Activated CD4-positive, alpha-beta T cell treated with anti-CD3 and anti-CD28 coated beads, Interleukin-2, amount 50 U/mL, for 16 hours (primary cell): ENCODE results near the gene MIDN.
"Not testable (repeated sequence)": the region's sequence is repeated elsewhere in the genome, so short reads cannot be mapped to it uniquely, and the experiment has no call there.

Experiments
- DNase-seq: peaks from one replicate; pipeline ENCODE4 v3.0.0-alpha.2; 2020

MIDN gene

DNA sequence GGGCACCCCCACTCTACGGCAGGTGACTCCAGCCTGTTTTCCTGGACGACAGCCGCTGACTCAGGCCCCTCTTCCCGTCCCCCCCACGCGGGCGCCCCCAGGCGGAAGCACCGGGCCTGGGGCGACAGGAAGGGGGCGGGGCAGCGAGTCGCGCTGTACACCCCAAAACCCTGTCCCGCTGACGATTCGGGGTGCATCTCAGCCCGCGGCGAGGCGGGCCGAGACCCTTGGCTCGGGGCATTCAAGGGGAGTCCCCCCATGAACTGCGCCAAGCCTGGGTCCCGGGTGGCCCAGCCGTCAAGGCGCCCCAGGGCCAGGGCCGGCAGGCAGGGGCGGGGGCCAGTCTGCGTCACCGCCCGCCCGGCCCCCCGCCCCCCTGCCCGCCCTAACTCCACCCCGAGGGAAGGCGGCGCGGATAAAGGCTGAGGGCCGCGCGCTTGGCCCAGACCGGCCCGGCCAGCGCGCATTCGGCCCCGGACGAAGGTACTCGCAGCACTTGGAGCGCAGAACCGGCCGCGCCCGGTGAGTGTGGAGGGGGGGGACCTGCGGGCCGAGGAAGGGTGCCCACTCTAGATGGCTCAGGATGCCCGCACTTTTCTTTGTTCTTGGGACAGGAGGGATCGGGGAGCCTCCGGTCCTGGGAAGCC, at the start of gene MIDN:
MIDN (plus strand) TSS at position 445 of the 647 bp plus-strand sequence. CDS start 1,714 bp downstream, outside the sequence.
- peak; percentile 72 for DNase-seq

DNA sequence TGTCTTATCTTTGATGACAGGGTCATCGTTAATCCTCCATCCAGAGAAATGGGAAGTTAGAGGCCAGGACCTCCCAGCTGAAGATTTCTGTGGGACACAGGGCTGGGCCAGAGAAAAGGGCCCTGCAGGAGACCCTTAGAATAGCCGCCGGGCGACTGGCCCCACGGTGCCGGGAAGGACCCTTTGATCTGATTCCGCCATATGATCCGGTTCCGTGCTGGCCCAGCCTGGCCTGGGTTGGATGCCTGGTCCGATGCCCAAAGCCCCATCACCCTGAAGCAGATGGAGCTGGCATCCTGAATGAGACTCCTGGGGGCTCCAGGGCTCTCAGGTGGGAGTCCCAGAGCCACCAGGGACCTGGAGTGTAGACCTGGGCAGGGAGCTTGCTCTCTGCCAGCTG, 48.9 kb upstream of the MIDN start:
- DNase-seq: no peak

DNA sequence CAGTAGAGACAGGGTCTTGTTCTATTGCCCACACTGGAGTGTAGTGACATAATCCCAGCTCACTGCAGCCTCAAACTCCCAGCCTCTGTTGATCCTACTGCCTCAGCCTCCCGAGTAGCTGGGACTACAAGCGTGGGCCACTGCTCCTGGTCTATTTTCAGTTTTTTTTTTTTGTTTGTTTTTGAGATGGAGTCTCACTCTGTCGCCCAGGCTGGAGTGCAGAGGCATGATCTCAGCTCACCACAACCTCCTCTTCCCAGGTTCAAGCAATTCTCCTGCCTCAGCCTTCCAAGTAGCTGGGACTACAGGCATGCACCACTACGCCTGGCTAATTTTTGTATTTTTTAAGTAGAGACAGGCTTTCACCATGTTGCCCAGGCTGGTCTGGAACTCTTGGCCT, 47.8 kb upstream of the MIDN start:
- DNase-seq: not testable (repeated sequence)

DNA sequence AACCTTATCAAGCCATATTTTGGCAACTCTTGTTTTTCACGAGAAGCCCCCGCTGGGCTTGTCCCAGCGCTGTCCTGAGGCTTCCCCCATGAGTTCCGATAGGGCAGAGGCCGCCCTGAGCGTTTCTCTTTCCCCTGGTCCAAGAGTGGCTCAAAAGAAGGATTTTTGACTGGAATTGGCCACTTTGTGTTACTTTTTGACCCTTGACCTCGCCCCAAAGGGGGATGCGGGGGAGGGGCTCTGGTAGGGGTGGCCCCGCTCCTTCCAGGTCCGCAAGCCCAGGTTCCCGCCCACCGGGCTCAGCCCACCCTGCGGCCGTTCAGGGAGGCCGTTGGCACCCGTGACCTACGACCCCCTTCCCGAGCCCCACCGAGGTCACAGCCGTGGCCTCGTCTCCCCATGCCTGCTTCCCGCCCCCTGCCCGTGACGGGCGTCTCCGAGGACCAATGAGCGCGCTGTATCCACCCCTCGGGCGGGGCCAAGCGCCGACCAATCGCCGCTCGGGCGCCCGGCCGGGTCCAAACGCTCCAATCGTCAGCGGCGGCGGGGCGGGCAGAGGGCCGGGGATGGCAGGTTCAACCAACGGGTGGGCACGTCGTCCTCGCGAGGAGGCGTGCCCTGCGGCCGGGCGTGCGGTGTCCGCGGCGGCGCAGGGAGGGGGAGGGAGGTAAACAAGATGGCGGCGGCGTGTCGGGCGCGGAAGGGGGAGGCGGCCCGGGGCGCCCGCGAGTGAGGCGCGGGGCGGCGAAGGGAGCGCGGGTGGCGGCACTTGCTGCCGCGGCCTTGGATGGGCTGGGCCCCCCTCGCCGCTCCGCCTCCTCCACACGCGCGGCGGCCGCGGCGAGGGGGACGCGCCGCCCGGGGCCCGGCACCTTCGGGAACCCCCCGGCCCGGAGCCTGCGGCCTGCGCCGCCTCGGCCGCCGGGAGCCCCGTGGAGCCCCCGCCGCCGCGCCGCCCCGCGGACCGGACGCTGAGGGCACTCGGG, 43.0 kb upstream of the MIDN start, which contains the start of gene STK11:
STK11 (plus strand) TSS at position 665 of the 986 bp plus-strand sequence. CDS start 1,136 bp downstream, outside the sequence.
- peak; percentile 99 for DNase-seq

DNA sequence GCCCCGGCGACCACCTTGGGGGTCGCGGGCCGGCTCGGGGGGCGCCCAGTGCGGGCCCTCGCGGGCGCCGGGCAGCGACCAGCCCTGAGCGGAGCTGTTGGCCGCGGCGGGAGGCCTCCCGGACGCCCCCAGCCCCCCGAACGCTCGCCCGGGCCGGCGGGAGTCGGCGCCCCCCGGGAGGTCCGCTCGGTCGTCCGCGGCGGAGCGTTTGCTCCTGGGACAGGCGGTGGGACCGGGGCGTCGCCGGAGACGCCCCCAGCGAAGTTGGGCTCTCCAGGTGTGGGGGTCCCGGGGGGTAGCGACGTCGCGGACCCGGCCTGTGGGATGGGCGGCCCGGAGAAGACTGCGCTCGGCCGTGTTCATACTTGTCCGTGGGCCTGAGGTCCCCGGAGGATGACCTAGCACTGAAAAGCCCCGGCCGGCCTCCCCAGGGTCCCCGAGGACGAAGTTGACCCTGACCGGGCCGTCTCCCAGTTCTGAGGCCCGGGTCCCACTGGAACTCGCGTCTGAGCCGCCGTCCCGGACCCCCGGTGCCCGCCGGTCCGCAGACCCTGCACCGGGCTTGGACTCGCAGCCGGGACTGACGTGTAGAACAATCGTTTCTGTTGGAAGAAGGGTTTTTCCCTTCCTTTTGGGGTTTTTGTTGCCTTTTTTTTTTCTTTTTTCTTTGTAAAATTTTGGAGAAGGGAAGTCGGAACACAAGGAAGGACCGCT, 42.1 kb upstream of the MIDN start:
- no peak for DNase-seq

DNA sequence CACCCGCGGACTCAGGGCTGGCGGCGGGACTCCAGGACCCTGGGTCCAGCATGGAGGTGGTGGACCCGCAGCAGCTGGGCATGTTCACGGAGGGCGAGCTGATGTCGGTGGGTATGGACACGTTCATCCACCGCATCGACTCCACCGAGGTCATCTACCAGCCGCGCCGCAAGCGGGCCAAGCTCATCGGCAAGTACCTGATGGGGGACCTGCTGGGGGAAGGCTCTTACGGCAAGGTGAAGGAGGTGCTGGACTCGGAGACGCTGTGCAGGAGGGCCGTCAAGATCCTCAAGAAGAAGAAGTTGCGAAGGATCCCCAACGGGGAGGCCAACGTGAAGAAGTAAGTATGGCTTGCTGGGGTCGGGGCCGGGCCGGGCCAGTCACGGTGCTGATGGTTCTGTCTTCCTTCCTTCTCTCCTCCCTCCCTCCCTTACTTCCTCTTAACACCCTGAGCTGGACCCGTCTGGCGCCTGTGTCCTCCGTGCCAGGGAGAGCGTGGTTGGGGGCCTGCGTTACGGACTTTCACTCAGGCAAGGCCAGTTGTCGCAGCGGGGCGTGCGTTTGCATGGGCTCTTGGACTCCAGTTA, 41.4 kb upstream of the MIDN start:
- DNase-seq: peak; percentile 35

DNA sequence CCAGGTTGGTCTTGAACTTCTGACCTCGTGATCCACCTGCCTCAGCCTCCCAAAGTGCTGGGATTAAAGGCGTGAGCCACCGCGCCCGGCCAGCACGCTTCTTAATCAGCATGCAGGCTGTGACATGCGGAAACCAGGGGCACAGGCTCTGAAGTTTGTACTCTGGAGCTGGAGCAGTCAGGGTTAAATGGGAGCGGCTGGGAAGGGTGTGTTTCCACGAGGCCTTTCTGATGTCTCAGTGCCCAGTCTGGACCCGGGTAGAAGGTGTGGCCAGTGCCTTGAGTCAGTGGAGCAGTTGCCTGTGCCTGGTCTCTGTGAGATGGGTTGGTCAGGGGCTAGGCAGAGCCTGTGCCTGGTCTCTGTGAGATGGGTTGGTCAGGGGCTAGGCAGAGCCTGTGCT, 39.6 kb upstream of the MIDN start:
- DNase-seq: not testable (repeated sequence)

DNA sequence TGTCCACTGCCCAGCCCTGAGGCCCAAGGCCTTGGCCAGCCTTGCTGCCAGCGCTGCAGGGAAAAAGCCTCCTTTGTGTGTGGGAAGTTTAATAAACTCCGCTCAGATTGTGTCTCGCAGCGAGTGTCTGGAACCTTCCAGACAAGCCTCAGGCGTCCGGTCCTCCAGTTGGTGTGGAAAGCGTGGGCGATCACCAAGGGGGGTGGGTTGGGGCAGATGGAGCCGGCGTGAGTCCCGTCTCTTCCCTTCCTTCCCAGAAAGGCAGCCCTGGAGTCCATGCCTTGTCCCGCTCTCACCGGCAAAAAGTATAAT, 38.2 kb upstream of the MIDN start:
- DNase-seq: no peak

DNA sequence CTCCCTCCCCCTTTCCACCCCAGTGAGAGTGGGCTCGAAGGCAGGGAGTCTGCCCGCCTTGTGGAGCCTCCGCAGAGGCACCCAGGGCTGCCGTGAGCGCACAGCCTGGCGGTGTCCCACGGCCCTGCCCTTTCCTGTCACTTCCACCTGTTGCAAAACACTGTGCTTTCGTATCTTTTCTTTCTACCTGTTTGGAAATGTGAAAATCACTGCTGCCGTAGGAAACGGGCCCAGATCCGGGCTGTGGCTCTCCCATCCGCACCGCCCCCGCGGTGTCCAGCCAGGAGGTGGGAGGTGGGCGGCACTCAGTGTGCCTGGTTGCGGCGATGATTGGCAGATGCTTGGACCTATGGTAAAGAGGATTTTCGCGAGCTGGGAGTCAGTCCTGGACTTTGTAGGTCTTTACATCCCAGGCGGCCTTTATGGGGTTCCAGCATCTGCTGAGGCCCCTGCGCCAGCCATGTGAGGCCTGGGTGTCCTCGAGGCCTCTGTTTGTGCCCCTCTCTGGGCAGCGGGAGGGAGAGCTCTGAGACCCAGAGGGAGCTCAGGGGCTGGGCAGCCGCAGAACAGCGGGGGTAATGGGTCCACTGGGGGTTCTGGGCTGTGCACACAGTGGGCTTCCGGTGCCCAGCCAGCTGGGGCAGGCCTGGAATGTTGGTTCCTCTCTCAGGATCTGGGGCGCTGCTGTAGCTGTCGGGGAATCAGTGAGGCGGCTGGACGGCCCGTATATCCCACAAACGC, 36.7 kb upstream of the MIDN start:
- no peak for DNase-seq

DNA sequence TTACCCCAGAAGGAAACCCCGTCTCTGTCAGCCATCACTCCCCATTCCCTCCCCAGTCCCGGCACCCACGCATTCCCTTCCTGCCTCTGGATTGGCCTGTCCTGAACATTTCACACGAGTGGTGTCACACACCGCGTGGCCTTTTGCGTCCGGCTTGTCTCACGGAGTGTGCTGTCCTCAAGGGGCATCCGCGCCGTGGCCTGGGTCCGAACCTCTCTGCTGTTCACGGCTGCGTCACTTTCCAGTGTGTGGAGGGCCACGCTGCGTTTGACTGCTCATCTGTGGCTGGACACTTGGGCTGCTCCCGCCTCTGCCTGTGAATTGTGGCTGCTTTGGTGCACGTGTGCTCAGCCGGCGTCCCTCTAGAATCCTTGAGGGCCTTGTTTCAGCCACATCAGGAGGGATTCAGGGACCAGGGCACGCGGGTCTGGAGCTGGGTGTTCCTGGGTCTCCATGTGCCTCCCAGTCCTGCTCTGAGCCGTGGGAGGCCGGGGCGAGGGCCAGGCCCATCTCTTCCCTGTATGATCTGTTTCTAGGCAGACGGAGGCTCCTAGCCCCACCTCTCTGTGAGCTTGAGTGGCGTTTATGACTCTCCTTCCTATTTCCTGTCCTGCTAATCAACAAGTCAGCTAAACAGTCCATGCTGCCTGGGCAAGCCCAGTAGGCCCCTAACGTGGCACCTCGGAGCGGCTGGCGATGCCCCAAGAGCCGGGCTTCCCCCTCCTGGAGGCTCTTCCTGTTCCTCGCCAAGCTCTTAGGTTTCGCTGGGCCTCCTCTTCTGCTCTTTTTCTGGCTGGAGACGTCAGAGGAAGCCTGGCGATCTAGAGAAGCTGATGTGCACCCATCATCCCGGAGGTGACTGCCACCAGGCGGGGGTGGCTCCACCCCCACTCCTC, 34.7 kb upstream of the MIDN start:
- DNase-seq: peak; percentile 75

DNA sequence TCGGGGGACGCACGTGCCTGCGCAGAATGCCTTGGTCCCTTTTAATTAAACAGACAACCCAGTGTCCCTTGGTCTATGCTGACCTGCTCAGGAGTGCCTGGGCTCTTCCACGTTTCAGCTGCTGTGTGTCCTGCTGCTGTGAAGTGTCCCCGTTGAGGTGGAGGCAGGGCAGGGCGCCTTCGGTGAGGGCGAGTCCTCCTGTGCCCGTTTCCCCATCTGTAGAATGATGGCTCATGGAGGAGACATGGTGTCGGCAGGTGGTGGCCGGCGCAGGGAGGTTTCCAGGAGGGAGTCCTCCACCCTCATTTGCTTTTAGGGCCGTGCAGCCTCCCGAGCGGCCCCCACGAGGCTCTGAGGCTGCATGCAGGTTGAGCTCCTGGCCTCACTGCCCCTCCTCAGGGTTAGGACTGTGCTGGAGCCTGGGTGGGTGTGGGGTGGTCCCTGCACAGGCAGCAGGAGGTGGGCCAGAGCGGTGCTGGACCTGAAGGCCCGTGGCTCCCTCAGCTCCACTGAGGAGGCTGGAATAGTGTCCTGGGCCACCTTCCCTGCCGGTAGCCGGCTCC, 34.0 kb upstream of the MIDN start:
- no peak for DNase-seq

DNA sequence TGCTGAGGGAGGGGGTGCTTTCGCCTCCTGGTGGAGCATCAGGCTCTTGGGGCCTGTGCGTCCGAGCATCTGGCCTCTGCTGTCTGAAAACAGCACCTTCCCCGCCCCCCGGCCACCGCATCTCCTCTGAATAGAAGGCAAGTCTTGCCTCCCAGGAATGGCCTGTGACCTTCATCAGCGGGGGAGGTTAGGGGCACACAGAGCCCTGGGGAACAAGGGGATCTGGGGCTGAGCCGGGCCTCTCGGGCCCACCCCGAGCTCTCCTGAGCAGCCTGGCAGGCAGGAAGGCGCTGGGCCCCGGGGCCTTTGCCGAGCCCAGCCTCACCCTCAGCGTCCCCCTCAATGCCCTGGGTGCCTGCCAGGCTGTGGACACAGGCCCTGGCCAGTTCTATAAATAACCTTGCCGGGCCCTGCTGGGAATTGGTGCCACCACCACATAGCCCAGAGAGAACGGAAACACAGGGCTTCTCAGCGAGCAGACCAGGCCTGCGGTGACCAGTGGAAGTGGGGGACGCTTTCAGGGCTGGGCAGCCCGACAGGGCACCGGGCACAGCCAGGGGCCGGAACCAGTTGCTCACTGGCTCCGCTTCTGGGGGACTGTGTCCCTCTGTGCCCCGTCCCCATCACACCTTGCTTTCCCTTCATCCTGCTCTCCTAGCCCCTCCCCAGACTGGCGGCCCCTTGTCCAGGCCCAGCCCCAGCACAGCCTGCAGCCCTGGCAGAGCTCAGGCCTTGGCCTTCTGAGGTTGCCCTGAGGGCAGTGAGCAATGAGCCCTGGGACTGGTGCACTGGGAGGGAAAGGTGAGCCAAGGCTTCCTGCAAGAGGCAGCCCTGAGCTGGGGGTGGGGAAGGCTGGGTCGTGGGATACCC, 33.3 kb upstream of the MIDN start:
- DNase-seq: no peak

DNA sequence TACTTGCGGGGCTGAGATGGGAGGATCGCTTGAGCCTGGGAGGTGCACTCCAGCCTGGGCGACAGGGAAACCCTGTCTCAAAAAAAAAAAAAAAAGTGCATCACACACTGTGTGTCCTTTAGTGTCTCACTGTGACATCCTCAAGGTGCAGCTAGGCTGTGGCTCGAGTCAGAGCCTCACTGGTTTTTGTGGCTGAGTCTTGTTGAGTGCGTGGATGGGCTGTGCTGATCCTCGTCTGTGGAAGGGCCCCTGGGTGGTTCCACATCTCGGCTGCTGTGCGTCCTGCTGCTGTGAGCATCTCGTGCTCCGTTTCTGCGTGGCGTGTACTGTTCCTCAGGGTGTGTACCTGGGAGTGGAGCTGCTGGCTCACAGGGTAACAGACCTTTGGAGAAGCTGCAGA, 31.6 kb upstream of the MIDN start:
- DNase-seq: no peak

DNA sequence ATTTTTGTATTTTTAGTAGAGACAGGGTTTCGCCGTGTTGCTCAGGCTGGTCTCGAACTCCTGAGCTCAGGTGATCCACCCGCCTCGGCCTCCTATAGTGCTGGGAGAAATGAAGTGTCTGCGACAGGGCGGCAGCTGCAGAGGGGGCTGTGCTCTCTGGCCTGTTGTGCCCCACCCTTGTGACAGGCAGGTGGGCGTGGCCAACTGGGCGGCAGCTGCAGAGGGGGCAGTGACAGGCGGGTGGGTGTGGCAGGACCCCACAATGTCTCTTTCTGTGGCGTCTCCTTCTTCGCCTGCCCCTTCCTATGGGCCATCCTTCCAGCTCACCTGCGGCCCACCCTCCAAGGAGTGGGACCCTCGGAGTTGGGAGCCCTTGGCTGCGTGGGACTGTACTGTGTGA, 31.0 kb upstream of the MIDN start:
- DNase-seq: no peak

DNA sequence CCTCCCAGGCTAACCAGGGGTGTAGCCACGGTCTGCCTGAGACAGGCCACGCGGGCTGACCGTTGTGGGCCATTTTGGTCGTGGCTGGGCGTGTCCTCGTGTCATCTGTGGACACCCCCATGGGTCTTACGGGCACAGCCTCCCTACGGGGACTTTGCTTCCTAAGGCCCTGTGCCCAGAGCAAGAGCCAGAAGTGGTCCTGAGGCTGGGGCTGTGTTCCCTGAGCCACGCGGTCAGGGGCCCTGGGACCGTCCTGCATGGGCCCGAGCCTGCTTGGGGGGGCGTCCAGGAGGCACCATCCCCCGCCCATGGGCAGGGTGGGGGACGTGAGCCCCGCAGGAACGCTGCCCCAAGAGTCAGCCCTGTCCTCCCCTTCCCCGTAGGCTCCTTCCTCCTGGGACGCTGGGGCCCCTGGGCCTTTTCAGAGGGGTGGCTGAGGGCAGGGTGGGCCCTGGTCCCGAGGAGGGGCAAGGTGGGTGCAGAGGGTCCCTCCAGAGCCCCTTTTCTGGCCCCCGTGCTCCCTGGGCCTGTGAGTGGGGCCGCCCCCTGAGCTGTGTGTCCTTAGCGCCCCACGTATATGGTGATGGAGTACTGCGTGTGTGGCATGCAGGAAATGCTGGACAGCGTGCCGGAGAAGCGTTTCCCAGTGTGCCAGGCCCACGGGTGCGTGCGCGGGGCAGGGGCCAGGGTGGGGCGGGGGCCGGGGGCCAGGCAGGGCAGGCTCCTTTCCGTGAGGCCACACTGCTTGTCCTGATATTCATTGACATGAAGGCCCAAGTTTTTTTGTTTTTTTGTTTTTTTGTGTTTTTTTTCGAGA, 29.4 kb upstream of the MIDN start:
- DNase-seq: no peak

DNA sequence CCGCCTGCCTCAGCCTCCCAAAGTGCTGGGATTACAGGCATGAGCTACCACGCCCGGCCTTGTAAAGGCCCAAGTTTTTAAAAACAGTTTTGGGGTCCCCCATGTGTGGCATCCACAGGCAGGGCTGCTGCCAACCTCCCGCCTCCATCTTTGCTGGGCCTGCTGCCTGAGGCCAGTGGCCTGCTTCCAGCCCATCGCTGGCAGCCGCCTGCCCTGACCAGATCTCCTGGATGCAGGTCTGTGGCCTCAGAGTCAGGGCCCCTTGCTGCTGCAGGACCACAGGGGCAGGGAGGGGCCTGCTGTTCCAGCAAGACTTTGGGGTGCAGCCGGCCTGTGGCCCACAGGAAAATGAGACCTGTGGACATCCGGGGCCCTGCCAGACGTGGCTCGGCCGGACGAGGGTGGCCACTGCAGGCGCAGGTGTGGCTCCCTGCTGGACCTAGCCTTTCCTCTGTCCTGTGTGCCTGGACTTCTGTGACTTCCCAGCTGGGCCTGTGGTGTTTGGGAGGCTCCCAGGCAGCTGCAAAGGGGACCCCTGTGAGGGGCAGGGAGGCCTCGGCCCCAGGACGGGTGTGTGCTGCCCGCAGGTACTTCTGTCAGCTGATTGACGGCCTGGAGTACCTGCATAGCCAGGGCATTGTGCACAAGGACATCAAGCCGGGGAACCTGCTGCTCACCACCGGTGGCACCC, 28.5 kb upstream of the MIDN start:
- DNase-seq: no peak

DNA sequence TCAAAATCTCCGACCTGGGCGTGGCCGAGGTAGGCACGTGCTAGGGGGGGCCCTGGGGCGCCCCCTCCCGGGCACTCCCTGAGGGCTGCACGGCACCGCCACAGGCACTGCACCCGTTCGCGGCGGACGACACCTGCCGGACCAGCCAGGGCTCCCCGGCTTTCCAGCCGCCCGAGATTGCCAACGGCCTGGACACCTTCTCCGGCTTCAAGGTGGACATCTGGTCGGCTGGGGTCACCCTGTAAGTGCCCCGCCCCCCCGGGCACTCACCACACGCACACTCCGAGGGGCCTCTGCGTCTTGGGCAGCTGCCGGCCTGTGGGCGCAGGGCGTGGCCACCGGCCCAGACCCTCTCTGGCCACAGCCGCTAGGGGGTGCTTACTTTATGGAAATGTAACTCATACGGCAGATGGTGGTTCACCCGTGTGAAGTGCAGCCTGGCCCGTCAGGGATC, 27.9 kb upstream of the MIDN start:
- DNase-seq: no peak
